ENCODE results near the gene TIE1. TPM values are rescaled to one million over a fixed set of nuclear protein-coding genes. Genes with fewer than 3 reads are reported as not detected.

Gene TIE1
- total RNA-seq, 2 donors from 2014 or later = 23.6 to 51.7 TPM

- DNase-seq (ENCODE audit: low spot score) = no peak
- no peak overlapping the region for H3K4me3 ChIP-seq
- H3K36me3 ChIP-seq = no peaks in the 10 kb centered on the region
- no peak overlapping the region for H3K27ac ChIP-seq
- peaks cover 0 to 20% of the 10 kb centered on the region in 2 donors for H3K4me1 ChIP-seq
- no peaks in the 10 kb centered on the region for H3K27me3 ChIP-seq
- TF ChIP-seq CTCF (IDR thresholded peaks at IDR 0.05) = no peak
- no peaks in the 10 kb centered on the region for H3K9me3 ChIP-seq
Measured at GRCh38 chr1:43272161-43272560, 28.6 kb upstream of the TIE1 start.

GRCh38 chr1:43272576-43273571 lies 27.9 kb upstream of the TIE1 start:
- Histone ChIP-seq H3K27me3 (no peaks in the 10 kb centered on the region), H3K4me3 (no peak overlapping the region), H3K4me1 (peaks cover 0 to 20% of the 10 kb centered on the region in 2 donors), H3K9me3 (no peaks in the 10 kb centered on the region), H3K27ac (no peak overlapping the region), H3K36me3 (no peaks in the 10 kb centered on the region)
- no peak for TF ChIP-seq CTCF (IDR thresholded peaks at IDR 0.05)
- DNase-seq (ENCODE audit: low spot score) = no peak

GRCh38 chr1:43273708-43274107 lies 27.1 kb upstream of the TIE1 start:
- Histone ChIP-seq H3K4me3 (no peak overlapping the region), H3K27me3 (no peaks in the 10 kb centered on the region), H3K27ac (no peak overlapping the region), H3K36me3 (no peaks in the 10 kb centered on the region), H3K9me3 (no peaks in the 10 kb centered on the region), H3K4me1 (peaks cover 0 to 20% of the 10 kb centered on the region in 2 donors)
- DNase-seq (ENCODE audit: low spot score) = no peak
- no peak for TF ChIP-seq CTCF (IDR thresholded peaks at IDR 0.05)

GRCh38 chr1:43274125-43274803 lies 26.5 kb upstream of the TIE1 start:
- Histone ChIP-seq H3K4me3 (no peak overlapping the region), H3K9me3 (no peaks in the 10 kb centered on the region), H3K27ac (no peak overlapping the region), H3K27me3 (no peaks in the 10 kb centered on the region), H3K4me1 (peaks cover 0 to 20% of the 10 kb centered on the region in 2 donors), H3K36me3 (no peaks in the 10 kb centered on the region)
- TF ChIP-seq CTCF (IDR thresholded peaks at IDR 0.05) = no peak
- DNase-seq (ENCODE audit: low spot score) = no peak

GRCh38 chr1:43274804-43275180 lies 26.0 kb upstream of the TIE1 start:
- Histone ChIP-seq H3K4me1 (peaks cover 0 to 20% of the 10 kb centered on the region in 2 donors), H3K27ac (no peak overlapping the region), H3K36me3 (no peaks in the 10 kb centered on the region), H3K9me3 (no peaks in the 10 kb centered on the region), H3K27me3 (no peaks in the 10 kb centered on the region), H3K4me3 (no peak overlapping the region)
- TF ChIP-seq CTCF (IDR thresholded peaks at IDR 0.05) = no peak
- DNase-seq (ENCODE audit: low spot score) = no peak
